Activated CD8-positive, alpha-beta memory T cell treated with anti-CD3 and anti-CD28 coated beads, Interleukin-2, amount 50 U/mL, for 24 hours (primary cell): ENCODE measurements around the gene KANK2.
"Not testable (repeated sequence)": the region's sequence is repeated elsewhere in the genome, so short reads cannot be mapped to it uniquely, and the experiment has no call there.

ENCODE experiments used
- DNase-seq: peaks from one replicate; pipeline ENCODE4 v3.0.0-alpha.2; 2020; ENCODE audit errors: extremely low read depth

KANK2 gene

DNA sequence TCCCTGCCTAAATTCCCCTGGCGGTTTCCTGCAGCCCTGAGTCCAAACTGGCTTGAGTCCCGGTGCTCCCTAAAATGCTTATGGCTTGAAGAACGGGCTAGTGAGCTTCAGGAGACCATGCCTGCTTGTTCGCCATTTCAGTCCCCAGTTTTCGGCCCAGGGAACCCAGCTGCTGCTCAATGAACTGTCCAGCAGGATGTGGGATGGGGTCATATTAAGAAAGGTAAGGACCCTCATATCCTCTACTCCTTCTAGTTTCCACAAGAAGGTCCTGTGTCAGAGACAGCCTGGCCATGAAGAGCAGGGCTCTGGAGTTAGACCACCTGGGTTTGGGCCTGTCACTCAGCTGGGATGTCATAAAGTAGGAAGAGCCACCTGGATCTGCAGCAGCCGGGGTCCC is 24.8 kb downstream of the KANK2 start:
- DNase-seq, result no peak

DNA sequence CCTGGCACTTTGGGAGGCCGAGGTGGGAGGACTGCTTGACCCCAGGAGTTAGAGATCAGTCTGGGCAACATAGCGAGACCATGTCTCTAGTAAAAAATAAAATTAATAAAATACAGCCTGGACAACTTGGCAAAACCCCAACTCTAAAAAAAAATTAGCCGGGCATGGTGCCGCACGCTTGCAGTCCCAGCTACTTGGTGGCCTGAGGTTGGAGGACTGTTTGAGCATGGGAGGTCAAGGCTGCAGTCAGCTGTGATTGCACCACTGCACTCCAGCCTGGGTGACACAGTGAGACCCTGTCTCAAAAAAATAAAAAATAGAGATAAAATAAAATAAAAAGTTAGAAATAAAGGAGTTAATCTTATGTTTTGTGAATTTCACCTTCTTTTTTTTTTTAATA is 26.2 kb downstream of the KANK2 start:
- no peak for DNase-seq

GRCh38 chr19:11169896-11170678 is 27.3 kb downstream of the KANK2 start:
- no peak for DNase-seq

DNA sequence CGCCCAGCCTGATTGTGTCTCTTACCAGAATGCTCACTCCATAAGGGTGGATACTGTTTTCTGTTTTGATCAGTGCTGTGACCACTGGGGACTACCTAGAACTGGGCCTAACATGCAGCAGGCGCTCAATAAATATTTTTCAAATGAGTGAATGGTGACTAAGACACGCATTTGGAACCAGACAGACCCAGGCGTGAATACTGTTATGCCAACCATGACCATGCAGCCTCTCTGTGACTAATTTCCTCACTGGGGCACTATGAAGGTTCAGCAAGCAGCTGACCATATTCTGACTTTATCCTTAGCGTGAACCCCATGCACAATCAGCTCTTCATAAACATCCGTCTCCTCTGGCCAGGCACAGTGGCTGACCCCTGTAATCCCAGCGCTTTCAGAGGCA is 28.8 kb downstream of the KANK2 start:
- DNase-seq, result no peak

DNA sequence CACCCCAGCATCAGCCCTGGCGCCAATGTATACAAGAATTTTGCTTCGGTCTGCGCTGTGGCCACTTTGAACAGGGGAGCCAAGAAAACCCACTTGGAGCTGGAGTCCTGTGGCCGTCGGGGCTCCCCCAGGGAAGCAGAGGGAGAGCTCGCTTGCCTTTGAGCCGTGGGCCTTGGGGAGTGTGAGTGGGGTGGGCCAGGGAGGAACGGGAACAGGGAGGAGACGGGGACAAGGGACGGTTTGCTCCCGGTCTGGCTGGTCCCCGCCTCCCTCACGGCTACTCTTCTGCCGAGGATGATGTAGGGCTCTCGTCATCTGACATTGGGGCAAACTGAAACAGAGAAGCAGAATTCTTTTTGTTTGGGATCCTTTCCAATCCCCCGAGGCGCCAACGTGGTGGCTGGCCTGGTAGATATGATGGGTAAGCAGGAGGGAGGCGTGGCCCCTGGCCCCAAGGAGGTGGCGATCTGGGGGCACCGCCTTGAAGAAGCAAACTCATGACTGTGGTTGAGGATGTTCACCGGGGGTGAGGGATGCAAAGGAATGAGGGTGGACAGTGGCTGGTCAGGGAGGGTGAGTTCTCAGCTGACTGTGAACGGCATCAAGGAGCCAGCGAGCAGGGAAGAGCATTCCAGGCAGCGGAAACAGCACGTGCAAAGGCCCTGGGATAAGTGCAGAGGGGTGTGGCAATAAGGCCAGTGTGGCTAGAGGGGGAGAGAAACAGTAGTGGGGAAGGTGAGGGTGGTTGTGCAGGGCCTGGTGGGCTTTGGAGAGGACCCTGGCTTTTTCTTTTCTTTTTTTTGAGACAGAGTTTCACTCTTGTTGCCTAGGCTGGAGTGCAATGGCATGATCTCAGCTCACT is 30.8 kb downstream of the KANK2 start:
- DNase-seq, result no peak

GRCh38 chr19:11165486-11166030 is 31.8 kb downstream of the KANK2 start:
- DNase-seq, result no peak

- DNase-seq, result no peak
These were observed 32.4 kb downstream of the KANK2 start for GRCh38 chr19:11164879-11165406.

DNA sequence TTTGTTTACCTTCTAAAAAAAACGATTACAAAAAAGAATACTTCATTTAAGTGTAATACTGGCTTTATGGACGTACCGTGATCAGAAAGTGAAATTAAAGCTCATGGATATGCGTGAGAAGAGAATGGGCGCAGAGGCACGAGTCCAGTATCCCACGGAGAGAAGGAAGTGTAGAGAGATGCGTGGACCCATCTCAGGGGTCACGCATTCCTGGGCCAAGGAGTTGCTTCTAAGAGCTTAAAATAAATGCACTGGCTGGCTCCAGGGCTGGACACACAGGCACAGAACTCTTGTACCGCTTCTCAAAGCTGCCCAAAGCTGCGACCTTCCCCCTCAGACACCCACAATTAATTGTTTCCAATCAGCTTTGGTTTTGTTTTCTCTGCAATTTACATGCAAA is 33.0 kb downstream of the KANK2 start:
- DNase-seq, result no peak

DNA sequence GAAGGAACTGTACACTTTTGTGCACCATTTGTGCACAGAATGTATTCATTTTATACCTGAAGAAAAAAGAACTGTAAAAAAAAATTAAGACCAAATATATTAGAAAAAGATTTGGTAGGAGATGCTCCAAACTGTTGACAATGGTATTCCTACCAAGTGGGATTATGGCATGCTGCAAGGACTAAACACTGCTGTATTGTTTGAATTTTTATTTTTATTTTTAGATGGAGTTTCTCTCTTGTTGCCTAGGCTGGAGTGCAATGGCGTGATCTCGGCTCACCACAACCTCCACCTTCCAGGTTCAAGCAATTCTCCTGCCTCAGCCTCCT is 36.9 kb downstream of the KANK2 start:
- not testable (repeated sequence) for DNase-seq

DNA sequence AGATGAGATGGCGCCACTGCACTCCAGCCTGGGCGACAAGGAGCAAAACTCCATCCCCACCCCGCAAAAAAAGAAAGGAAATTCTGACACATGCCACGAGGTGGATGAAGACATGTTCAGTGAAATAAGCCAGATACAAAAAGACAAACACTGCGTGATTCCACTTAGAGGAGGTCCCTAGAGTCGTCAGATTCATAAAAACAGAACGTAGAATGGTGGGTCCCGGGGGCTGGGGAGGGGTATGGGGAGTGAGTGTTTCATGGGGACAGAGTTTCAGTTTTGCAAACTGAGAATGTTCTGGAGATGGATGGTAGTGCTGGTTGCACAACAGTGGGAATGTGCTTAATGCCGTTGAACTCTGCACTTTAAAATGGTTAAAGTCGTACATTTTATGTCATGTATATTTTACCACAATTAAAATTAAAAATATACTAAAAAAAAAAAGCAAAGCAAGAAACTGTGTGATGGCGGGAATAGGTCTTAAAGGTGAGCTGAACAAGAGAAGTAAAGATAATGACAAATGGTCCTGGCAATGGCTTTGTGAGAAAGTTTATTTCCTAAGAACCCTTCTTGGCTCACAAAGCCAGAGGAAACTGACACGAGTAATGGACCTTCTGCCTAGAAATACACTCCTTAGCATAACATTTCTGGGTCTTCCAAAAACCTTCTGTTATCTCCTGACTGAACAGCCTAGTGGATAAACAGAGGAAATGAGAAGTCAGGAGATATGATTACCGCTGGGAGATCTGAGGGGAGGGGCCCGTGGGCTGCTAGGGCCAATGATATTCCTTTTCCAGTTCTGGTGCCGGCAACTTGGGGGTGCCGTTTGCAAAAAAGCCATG is 37.5 kb downstream of the KANK2 start:
- no peak for DNase-seq

DNA sequence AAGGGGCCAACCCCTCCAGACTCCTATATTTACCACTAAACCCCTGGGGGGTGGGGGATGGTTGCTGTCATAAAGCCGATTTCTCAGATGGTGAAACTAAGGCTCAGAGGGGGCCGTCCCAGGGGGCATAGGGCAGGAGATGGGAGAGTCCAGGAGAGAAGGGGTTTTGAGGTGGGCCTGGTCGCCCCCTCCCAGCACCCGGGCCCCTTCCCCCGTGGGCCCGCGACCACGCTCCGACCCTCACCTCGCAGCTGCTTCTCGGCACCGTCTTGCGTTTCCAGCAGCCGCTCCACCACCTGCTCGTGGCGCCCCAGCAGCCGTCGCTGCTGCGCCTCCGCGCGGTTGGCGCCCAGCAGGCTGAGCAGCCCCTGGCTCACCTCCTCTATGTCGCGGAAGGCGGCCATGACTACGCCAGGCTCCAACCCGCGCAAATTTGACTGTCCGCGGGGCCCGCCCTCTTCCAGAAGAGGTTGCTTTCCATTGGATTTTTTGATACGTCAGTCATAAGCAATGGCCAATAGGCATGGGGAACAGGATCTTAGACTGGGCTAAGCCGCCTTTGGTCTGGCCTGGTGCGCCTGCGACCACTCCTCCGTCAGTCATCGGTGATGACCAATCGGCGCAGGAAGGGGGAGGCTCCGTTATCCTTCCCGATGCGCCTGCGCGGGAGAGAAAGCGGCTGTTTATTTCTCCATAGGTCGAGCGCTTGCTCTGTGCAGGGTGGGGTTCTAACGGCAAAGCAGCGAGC is 41.8 kb downstream of the KANK2 start, which contains the start of gene SPC24:
TSS of gene SPC24 (minus strand) at position 410 of the 748 bp plus-strand sequence. CDS start at position 404, 6 bp downstream.
- peak; percentile 71 for DNase-seq

- no peak for DNase-seq
These were observed 42.7 kb downstream of the KANK2 start for GRCh38 chr19:11154683-11155047.

GRCh38 chr19:11152318-11153062 is 44.9 kb downstream of the KANK2 start:
- DNase-seq, result no peak

- DNase-seq, result no peak
These were observed 46.2 kb downstream of the KANK2 start for GRCh38 chr19:11151181-11151580.

DNA sequence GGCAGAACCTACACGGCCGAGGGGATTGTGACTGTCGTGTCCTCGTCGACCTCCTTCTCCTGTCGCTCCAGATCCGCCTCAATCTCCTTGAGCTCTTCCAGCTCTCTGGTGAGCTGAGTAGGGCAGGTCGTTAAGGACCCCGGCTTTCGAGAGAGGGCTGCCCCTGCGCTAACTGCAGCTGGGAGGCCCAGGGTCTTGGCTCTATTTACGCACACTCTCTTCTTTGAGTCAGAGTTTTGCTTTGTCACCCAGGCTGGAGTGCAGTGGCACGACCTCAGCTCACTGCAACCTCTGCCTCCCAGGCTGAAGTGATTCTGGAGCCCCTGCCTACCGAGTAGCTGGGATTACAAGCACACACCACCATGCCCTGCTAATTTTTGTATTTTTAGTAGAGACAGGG is 49.3 kb downstream of the KANK2 start:
- DNase-seq, result no peak

GRCh38 chr19:11145536-11145924 is 51.8 kb downstream of the KANK2 start:
- DNase-seq, result no peak

DNA sequence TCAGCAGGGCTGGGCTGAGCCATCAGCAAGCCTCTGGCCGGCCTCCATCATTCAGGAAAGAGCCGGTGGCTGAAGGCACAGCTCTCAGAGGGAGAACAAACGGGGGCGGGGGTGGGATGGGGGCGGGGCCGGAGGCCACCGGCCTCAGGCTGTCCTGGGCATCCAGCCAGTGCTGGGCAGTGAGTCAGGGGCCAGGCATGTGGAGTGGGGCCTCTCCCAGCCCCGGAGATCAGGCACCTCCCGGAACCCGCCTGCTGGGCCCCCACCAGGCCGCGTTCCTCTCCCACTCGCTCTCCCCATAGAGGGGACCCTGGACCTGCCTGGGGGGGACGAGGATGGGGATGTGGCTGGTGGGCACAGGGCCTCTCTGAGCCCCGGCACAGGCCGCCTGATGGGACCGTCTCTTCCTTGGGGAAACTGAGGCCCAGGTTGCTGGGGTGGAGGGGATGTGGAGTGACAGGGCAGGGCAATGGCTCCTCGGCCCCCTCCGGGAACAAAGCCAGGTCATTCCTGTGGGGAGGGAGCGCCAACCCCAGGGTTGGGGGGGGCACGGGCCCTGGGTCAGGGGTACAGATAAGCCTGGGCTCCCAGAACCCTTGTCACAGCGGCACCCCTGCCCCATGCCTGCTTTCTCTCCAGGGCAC is 54.7 kb downstream of the KANK2 start:
- DNase-seq, result no peak

- DNase-seq, result no peak
These were observed 55.3 kb downstream of the KANK2 start for GRCh38 chr19:11141937-11142527.

DNA sequence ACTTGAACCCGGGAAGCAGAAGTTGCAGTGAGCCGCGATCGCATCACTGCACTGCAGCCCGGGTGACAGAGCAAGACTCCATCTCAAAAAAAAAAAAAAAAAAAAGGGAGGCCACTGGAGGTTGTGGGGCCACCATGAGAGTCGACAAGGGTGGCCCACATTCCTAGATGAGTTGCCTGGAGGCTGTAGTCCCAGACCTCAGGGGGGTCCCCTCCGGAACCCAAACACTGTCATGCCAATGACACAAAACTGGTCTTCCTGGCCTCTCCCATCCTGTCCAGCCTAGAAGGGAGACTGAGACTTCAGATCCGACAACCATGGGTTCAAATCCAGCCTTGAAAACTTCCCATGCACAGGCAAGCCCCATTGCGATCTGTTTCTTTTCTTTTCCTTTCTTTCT is 56.4 kb downstream of the KANK2 start:
- DNase-seq, result no peak
